ENCODE results near the gene BEST4.
"Not testable (repeated sequence)": the region's sequence is repeated elsewhere in the genome, so short reads cannot be mapped to it uniquely, and the experiment has no call there.

The BEST4 gene

DNA sequence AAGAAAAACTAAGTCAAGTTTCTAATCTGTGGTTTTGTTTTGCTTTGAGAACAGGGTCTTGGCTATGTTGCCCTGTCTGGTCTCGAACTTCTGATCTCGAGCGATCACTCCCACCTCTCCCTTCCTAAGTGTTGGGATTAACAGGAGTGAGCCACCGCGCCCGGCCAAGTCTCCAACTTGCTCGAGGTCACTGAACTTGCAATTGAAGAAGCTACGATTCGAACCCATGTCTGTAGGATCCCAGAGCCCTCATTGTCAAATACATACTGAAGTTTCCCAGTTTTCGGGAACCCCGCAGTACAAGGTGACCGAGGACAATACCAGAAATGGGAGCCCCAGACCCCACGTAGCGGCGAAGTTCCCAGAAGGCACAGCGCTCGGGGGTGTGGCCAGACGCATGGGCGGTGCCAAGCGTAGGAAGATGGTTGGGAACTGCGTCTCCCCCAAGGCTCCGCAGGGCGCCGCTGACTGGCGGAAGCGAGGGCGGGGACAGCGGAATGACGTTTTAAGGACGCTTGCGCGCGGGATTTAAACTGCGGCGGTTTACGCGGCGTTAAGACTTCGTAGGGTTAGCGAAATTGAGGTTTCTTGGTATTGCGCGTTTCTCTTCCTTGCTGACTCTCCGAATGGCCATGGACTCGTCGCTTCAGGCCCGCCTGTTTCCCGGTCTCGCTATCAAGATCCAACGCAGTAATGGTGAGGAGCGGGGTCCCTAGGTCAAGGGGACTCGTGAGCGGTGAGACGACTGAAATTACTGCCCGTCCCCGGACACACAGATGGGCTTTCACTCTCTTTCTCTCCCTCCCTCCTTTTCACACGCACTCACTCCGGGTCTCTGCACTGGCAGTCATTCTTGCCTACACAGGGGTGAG, 48.4 kb downstream of the BEST4 start, which contains the start of gene KIF2C:
KIF2C (plus strand) TSS at position 531 of the 872 bp plus-strand sequence; CDS start at position 627, 96 bp downstream.
- H3K36me3 Mint-ChIP-seq (ENCODE audit: low read depth), result peaks cover 32% of the 10 kb centered on the region
- H3K4me3 Mint-ChIP-seq, result peak within 1 kb of the TSS; percentile 98
- no peaks in the 10 kb centered on the region for H3K9me3 Mint-ChIP-seq
- no peaks in the 10 kb centered on the region for H3K27me3 Mint-ChIP-seq
- peaks cover 24% of the 10 kb centered on the region for H3K4me1 Mint-ChIP-seq (ENCODE audit: low read depth)
- H3K27ac Mint-ChIP-seq, result peak within 1 kb of the TSS; percentile 93

DNA sequence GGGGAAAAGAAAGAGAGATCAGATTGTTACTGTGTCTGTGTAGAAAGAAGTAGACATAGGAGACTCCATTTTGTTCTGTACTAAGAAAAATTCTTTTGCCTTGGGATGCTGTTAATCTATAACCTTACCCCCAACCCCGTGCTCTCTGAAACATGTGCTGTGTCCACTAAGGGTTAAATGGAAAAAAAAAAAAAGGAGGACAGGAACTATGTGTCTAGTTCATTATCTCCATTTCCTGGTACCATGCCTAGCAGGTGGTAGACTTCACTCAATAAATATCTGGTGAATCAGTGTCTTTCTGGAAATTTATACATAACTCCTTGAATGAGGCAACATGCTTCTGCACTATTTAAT, 49.0 kb downstream of the BEST4 start:
- H3K9me3 Mint-ChIP-seq, H3K27me3 Mint-ChIP-seq: not testable (repeated sequence)
- peaks cover 26% of the 10 kb centered on the region for H3K36me3 Mint-ChIP-seq (ENCODE audit: low read depth)
- peak overlapping the region; percentile 98 for H3K4me3 Mint-ChIP-seq
- H3K27ac Mint-ChIP-seq, result peak overlapping the region; percentile 93
- H3K4me1 Mint-ChIP-seq (ENCODE audit: low read depth), result peaks cover 24% of the 10 kb centered on the region

DNA sequence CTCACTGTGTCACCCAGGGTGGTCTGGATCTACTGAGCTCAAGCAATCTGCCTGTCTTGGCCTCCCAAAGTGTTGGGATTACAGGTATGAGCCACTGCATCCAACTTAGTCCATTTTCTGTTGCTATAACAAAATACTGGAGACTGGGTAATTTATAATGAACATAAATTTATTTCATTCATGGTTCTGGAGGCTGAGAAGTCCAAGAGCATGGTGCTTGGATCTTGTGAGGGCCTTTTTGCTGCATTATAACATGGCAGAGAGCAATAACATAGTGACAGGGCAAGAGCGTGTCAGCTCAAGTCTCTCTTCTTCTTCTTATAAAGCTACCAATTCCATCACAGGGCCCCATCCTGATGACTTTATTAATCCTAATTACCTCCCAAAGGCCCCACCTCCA, 52.0 kb downstream of the BEST4 start:
- Mint-ChIP-seq H3K36me3 (ENCODE audit: low read depth) (peaks cover 7% of the 10 kb centered on the region), H3K4me3 (no peak overlapping the region)

DNA sequence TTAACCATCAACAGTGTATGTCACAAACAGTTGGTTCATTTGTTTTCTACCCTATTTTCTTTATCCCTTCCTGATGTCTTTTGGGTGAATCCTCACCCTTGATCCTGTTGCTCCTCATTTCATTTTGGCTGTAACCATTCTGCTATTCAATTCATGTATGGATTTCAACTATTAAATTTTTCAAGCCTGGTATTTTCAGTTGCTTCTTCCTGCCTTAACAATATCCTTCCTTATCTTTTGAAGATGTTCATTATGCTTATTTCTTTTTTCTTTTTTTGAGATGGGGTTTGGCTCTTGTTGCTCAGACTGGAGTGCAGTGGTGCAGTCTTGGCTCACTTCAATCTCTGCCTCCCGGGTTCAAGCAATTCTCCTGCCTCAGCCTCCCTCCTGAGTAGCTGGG, 54.2 kb downstream of the BEST4 start:
- Mint-ChIP-seq H3K9me3 (no peaks in the 10 kb centered on the region), H3K27ac (no peak overlapping the region), H3K4me3 (no peak overlapping the region), H3K27me3 (no peaks in the 10 kb centered on the region), H3K36me3 (ENCODE audit: low read depth) (no peaks in the 10 kb centered on the region), H3K4me1 (ENCODE audit: low read depth) (peaks cover 27% of the 10 kb centered on the region)

More for the DNA sequence above, 52.0 kb downstream of the BEST4 start:
- Mint-ChIP-seq H3K27ac (no peak overlapping the region), H3K27me3 (no peaks in the 10 kb centered on the region), H3K9me3 (no peaks in the 10 kb centered on the region), H3K4me1 (ENCODE audit: low read depth) (peaks cover 23% of the 10 kb centered on the region)

Measured in stimulated activated naive CD8-positive, alpha-beta T cell treated with anti-CD3 and anti-CD28 coated beads, Interleukin-15, Interleukin-2, amounts not matched to agents 100 ng/mL and 50 ng/mL, for 24 hours (primary cell).